GM12878 (cell line): Measurements from ENCODE around the gene WNK2. TPM values are rescaled to one million over a fixed set of nuclear protein-coding genes. Genes with fewer than 3 reads are reported as not detected.

Source experiments
- ATAC-seq: fragments of 200-7000 bp; cut with Tn5 transposase; 3 replicates; pipeline ENCODE4 v1.9.1; 2020; ENCODE audit warnings: mild to moderate bottlenecking, moderate library complexity
- BruUV-seq: library from RNA; stranded (reverse); fragments of 400-500 nt; replicated peaks from 2 replicates; lab custom pipeline; 2021; lab: Mats Ljungman, UMichigan
- CTCF ChIA-PET: fragments of 300-600 bp; sonication (Branson Sonifier 250); formaldehyde crosslinking; extraction: SDS; loops from one replicate; lab custom pipeline; 2021; ENCODE audit warnings: inconsistent platforms; lab: Yijun Ruan, JAX
- POLR2A ChIA-PET: fragments of 350-600 bp; formaldehyde crosslinking; extraction: SDS; loops from one replicate; lab custom pipeline; 2021; ENCODE audit warnings: inconsistent platforms; lab: Charles Lee
- RAD21 ChIA-PET: fragments of 300-600 bp; sonication (Branson Sonifier 250); formaldehyde crosslinking; loops from one replicate; lab custom pipeline; 2023; ENCODE audit warnings: antibody characterized with exemption; ENCODE audit not compliant: unreplicated experiment; lab: Charles Lee
- SMC1A ChIA-PET: fragments of 300-600 bp; sonication (Branson Sonifier 250); formaldehyde crosslinking; loops from one replicate; lab custom pipeline; 2023; ENCODE audit not compliant: unreplicated experiment, uncharacterized antibody; lab: Charles Lee
- DNase-seq: peaks from one replicate; pipeline ENCODE4 v3.0.0-alpha.2; 2011; ENCODE audit warnings: low read depth, low spot score
- FAIRE-seq: peaks from 3 replicates; lab custom pipeline; 2011; peaks lifted over from hg19 to GRCh38; lab: Jason Lieb, UNC
- H2AFZ ChIP-seq: 2 replicates; pipeline ENCODE4 v1.6.0; 2011; ENCODE audit warnings: low read depth, low read length, control low read depth; ENCODE audit not compliant: control insufficient read depth
- H3K27ac ChIP-seq: 2 replicates; pipeline ENCODE4 v1.5.1; 2011; ENCODE audit warnings: control low read depth; ENCODE audit not compliant: control insufficient read depth, insufficient read depth
- H3K27me3 ChIP-seq, 2 experiments: replicated peaks in 1 of 2; 2 replicates each; pipeline versions ENCODE4 v1.6.0 to v1.6.1; 2011; ENCODE audit warnings: low read length in 1 of 2; ENCODE audit not compliant: control insufficient read depth in 2 of 2, insufficient read depth in 2 of 2
- H3K36me3 ChIP-seq, 2 experiments: 2 replicates each; pipeline ENCODE4 v1.5.1; 2011; ENCODE audit warnings: low read length in 1 of 2; ENCODE audit not compliant: control insufficient read depth in 2 of 2, insufficient read depth in 2 of 2
- H3K4me1 ChIP-seq: 2 replicates; pipeline ENCODE4 v1.6.1; 2011; ENCODE audit warnings: mild to moderate bottlenecking, low read length, moderate library complexity, mixed read lengths; ENCODE audit not compliant: control insufficient read depth, insufficient read depth
- H3K4me2 ChIP-seq: 2 replicates; pipeline ENCODE4 v1.6.0; 2011; ENCODE audit warnings: control low read depth; ENCODE audit not compliant: control insufficient read depth, insufficient read depth
- H3K4me3 ChIP-seq: fragments of 200-600 bp; sonication (generic); 2 replicates; pipeline ENCODE4 v1.5.1; 2016
- H3K79me2 ChIP-seq: 2 replicates; pipeline ENCODE4 v1.6.0; 2011; ENCODE audit warnings: low read length; ENCODE audit not compliant: control insufficient read depth, insufficient read depth
- H3K9ac ChIP-seq: 2 replicates; pipeline ENCODE4 v1.8.0; 2011; ENCODE audit warnings: low read length, control low read depth, mixed read lengths; ENCODE audit not compliant: control insufficient read depth, insufficient read depth
- H3K9me3 ChIP-seq: replicated peaks from 3 replicates; pipeline ENCODE4 v1.5.1; 2011; ENCODE audit warnings: mild to moderate bottlenecking, low read length; ENCODE audit not compliant: control insufficient read depth, insufficient read depth
- H4K20me1 ChIP-seq: 2 replicates; pipeline ENCODE4 v1.6.0; 2011; ENCODE audit not compliant: control insufficient read depth, insufficient read depth
- BCL11A ChIP-seq: IDR thresholded peaks from 2 replicates; pipeline ENCODE4 v1.6.1; 2011; ENCODE audit warnings: low read depth, low read length
- BCL3 ChIP-seq: IDR thresholded peaks from 2 replicates; pipeline ENCODE4 v1.6.1; 2011; ENCODE audit warnings: borderline replicate concordance, low read depth, mild to moderate bottlenecking, moderate library complexity, low read length; ENCODE audit not compliant: insufficient read depth, poor library complexity, severe bottlenecking
- CREM ChIP-seq: IDR thresholded peaks from 2 replicates; pipeline ENCODE4 v1.6.1; 2014; ENCODE audit warnings: antibody characterized with exemption, low read depth
- ESRRA ChIP-seq: IDR thresholded peaks from 2 replicates; pipeline ENCODE4 v1.6.1; 2012; ENCODE audit warnings: mild to moderate bottlenecking, low read length, improper control_type of control experiment
- EZH2 ChIP-seq: IDR thresholded peaks from 2 replicates; pipeline ENCODE4 v1.6.1; 2012; ENCODE audit warnings: low read depth, mild to moderate bottlenecking, control low read depth, inconsistent platforms, low read length, borderline replicate concordance; ENCODE audit not compliant: control insufficient read depth
- FOXK2 ChIP-seq: fragments of 450-650 bp; IDR thresholded peaks from 2 replicates; pipeline ENCODE4 v1.6.1; 2017; ENCODE audit warnings: mild to moderate bottlenecking, moderate library complexity
- MEF2A ChIP-seq: IDR thresholded peaks from 2 replicates; pipeline ENCODE4 v1.6.1; 2011; ENCODE audit warnings: low read depth, mild to moderate bottlenecking, low read length, moderate library complexity; ENCODE audit not compliant: insufficient read depth
- NFYB ChIP-seq: IDR thresholded peaks from 2 replicates; pipeline ENCODE4 v1.6.1; 2011; ENCODE audit warnings: low read depth, mild to moderate bottlenecking, low read length, improper control_type of control experiment, moderate library complexity; ENCODE audit not compliant: insufficient read depth
- NR2C2 ChIP-seq: IDR thresholded peaks from 2 replicates; pipeline ENCODE4 v1.6.1; 2011; ENCODE audit warnings: borderline replicate concordance, low read depth; ENCODE audit not compliant: control insufficient read depth, insufficient read length
- PAX8 ChIP-seq: fragments of 450-650 bp; IDR thresholded peaks from 2 replicates; pipeline ENCODE4 v1.6.1; 2017; ENCODE audit warnings: mild to moderate bottlenecking, moderate library complexity
- PML ChIP-seq: IDR thresholded peaks from 2 replicates; pipeline ENCODE4 v1.6.1; 2012; ENCODE audit warnings: low read length, inconsistent platforms
- RAD21 ChIP-seq: IDR thresholded peaks from 2 replicates; pipeline ENCODE4 v1.6.1; 2011; ENCODE audit warnings: mild to moderate bottlenecking, low read depth, low read length, moderate library complexity; ENCODE audit not compliant: insufficient read depth
- RB1 ChIP-seq: fragments of 450-650 bp; formaldehyde crosslinking; IDR thresholded peaks from 2 replicates; pipeline ENCODE4 v1.6.1; 2017; ENCODE audit warnings: mild to moderate bottlenecking, borderline replicate concordance
- SPI1 ChIP-seq: IDR thresholded peaks from 2 replicates; pipeline ENCODE4 v1.6.1; 2011; ENCODE audit warnings: low read depth, mild to moderate bottlenecking, low read length, moderate library complexity, borderline replicate concordance; ENCODE audit not compliant: insufficient read depth
- WRNIP1 ChIP-seq: IDR thresholded peaks from 2 replicates; pipeline ENCODE4 v1.6.1; 2011; ENCODE audit warnings: low read depth, low read length, improper control_type of control experiment, borderline replicate concordance
- WGBS: methylation state at CpG from one replicate; pipeline ENCODE4 v1.1.6; 2016; ENCODE audit warnings: low lambda C conversion rate; ENCODE audit not compliant: insufficient replicate concordance, insufficient coverage; ENCODE audit errors: missing lambda C conversion rate; 5-methylcytosine and 5-hydroxymethylcytosine counted together
- in situ Hi-C: fragments of 300-500 bp; cut with MboI; formaldehyde crosslinking; loops from 9 replicates; pipeline ENCODE4 v1.14.3; 2018; ENCODE audit warnings: mixed read lengths
- intact Hi-C: fragments of 100-400 bp; cut with micrococcal nuclease; formaldehyde crosslinking; loops from one replicate; pipeline ENCODE4 v1.14.2; 2022; ENCODE audit not compliant: unreplicated experiment
- polyA plus RNA-seq, 11 experiments: library from polyadenylated mRNA; depleted of rRNA in 4 of 11; unstranded in 6 of 11; stranded (reverse) in 5 of 11; fragments of >200 nt; fragmentation: Nextera tagmentation in 4 of 11; fragmentation: Illumina TruSeq in 1 of 11; extraction: Ambion mirVana in 4 of 11; extraction: Trizol in 1 of 11; gene quantifications; 1 replicate in 1 of 11; 2 replicates in 10 of 11; pipeline versions ENCODE4 v1.2.1 to v1.2.3, GENCODE V29; 2011 to 2016; ENCODE audit warnings: inconsistent platforms in 2 of 11, missing spikeins in 2 of 11, low read depth in 1 of 11
- total RNA-seq, 4 experiments: library from RNA; depleted of rRNA in 3 of 4; stranded (reverse); fragments of >200 nt in 3 of 4; fragmentation: Illumina TruSeq in 1 of 4; extraction: Trizol in 1 of 4; gene quantifications; 2 replicates each; pipeline versions ENCODE4 v1.2.1 to v1.2.3, GENCODE V29; 2013 to 2021
- TF ChIP-seq, protein P1 (sequence below): fragments of 450-650 bp; IDR thresholded peaks from 2 replicates; pipeline ENCODE4 v1.6.1; 2018; ENCODE audit warnings: borderline replicate concordance, mild to moderate bottlenecking; ENCODE audit not compliant: partially characterized antibody
- TF ChIP-seq, protein P2 (sequence below): fragments of 450-650 bp; IDR thresholded peaks from 2 replicates; pipeline ENCODE4 v1.6.1; 2016; ENCODE audit warnings: mild to moderate bottlenecking, moderate library complexity, borderline replicate concordance

The WNK2 gene
- total and polyA plus RNA-seq, 10 of the 15 experiments (the other 5 are each of a cell fraction or from before 2014, with no cell fraction given) = 0.15 TPM; not detected in 9

- no peak overlapping the region for H3K27ac ChIP-seq
- H3K9ac ChIP-seq = no peak overlapping the region
- TF ChIP-seq NR2C2 (no peak), WRNIP1 (no peak), BCL11A (no peak), FOXK2 (no peak), ESRRA (no peak), BCL3 (no peak), MEF2A (no peak), EZH2 (no peak), PML (no peak), NFYB (no peak), CREM (no peak), RB1 (no peak), PAX8 (no peak), SPI1 (no peak), RAD21 (no peak)
- TF ChIP-seq, protein P1, sequence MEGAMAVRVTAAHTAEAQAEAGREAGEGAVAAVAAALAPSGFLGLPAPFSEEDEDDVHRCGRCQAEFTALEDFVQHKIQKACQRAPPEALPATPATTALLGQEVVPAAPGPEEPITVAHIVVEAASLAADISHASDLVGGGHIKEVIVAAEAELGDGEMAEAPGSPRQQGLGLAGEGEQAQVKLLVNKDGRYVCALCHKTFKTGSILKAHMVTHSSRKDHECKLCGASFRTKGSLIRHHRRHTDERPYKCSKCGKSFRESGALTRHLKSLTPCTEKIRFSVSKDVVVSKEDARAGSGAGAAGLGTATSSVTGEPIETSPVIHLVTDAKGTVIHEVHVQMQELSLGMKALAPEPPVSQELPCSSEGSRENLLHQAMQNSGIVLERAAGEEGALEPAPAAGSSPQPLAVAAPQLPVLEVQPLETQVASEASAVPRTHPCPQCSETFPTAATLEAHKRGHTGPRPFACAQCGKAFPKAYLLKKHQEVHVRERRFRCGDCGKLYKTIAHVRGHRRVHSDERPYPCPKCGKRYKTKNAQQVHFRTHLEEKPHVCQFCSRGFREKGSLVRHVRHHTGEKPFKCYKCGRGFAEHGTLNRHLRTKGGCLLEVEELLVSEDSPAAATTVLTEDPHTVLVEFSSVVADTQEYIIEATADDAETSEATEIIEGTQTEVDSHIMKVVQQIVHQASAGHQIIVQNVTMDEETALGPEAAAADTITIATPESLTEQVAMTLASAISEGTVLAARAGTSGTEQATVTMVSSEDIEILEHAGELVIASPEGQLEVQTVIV = no peak
- TF ChIP-seq, protein P2, sequence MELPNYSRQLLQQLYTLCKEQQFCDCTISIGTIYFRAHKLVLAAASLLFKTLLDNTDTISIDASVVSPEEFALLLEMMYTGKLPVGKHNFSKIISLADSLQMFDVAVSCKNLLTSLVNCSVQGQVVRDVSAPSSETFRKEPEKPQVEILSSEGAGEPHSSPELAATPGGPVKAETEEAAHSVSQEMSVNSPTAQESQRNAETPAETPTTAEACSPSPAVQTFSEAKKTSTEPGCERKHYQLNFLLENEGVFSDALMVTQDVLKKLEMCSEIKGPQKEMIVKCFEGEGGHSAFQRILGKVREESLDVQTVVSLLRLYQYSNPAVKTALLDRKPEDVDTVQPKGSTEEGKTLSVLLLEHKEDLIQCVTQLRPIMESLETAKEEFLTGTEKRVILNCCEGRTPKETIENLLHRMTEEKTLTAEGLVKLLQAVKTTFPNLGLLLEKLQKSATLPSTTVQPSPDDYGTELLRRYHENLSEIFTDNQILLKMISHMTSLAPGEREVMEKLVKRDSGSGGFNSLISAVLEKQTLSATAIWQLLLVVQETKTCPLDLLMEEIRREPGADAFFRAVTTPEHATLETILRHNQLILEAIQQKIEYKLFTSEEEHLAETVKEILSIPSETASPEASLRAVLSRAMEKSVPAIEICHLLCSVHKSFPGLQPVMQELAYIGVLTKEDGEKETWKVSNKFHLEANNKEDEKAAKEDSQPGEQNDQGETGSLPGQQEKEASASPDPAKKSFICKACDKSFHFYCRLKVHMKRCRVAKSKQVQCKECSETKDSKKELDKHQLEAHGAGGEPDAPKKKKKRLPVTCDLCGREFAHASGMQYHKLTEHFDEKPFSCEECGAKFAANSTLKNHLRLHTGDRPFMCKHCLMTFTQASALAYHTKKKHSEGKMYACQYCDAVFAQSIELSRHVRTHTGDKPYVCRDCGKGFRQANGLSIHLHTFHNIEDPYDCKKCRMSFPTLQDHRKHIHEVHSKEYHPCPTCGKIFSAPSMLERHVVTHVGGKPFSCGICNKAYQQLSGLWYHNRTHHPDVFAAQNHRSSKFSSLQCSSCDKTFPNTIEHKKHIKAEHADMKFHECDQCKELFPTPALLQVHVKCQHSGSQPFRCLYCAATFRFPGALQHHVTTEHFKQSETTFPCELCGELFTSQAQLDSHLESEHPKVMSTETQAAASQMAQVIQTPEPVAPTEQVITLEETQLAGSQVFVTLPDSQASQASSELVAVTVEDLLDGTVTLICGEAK = no peak
- TF ChIP-seq, all 136 proteins: peak for 0
- WGBS = 35% methylated on average over 17 of the region's 22 CpGs
- Histone ChIP-seq H3K79me2 (no peaks in the 10 kb centered on the region), H3K36me3 (no peaks in the 10 kb centered on the region), H3K27me3 (no peaks in the 10 kb centered on the region), H4K20me1 (no peaks in the 10 kb centered on the region), H3K9me3 (no peaks in the 10 kb centered on the region), H3K4me3 (no peak overlapping the region), H2AFZ (no peak overlapping the region), H3K4me2 (no peak overlapping the region), H3K4me1 (no peaks in the 10 kb centered on the region)
- intact Hi-C loops = no loop called here
- BruUV-seq = no TSS peak
- FAIRE-seq = no peak
- RAD21 ChIA-PET = no interaction called here
- in situ Hi-C loops = loop anchor here (10.0 kb wide), 1 partner anchor 353 kb away; no protein-coding TSS in a partner anchor
- no peak for ATAC-seq
- POLR2A ChIA-PET = no interaction called here
- CTCF ChIA-PET = no interaction called here
- SMC1A ChIA-PET = no interaction called here
- no peak for DNase-seq
Observed at GRCh38 chr9:93308158-93308602, 124.2 kb downstream of the WNK2 start.
